Measurements from ENCODE around the gene IQSEC1.

- TF ChIP-seq, protein P1, sequence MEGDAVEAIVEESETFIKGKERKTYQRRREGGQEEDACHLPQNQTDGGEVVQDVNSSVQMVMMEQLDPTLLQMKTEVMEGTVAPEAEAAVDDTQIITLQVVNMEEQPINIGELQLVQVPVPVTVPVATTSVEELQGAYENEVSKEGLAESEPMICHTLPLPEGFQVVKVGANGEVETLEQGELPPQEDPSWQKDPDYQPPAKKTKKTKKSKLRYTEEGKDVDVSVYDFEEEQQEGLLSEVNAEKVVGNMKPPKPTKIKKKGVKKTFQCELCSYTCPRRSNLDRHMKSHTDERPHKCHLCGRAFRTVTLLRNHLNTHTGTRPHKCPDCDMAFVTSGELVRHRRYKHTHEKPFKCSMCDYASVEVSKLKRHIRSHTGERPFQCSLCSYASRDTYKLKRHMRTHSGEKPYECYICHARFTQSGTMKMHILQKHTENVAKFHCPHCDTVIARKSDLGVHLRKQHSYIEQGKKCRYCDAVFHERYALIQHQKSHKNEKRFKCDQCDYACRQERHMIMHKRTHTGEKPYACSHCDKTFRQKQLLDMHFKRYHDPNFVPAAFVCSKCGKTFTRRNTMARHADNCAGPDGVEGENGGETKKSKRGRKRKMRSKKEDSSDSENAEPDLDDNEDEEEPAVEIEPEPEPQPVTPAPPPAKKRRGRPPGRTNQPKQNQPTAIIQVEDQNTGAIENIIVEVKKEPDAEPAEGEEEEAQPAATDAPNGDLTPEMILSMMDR (IDR thresholded peaks at IDR 0.05): no peak
- no peak for TF ChIP-seq POLR2AphosphoS5 (IDR thresholded peaks at IDR 0.05)
These were observed 87.2 kb downstream of the IQSEC1 start for GRCh38 chr3:12986031-12986430.

Data from breast epithelium (tissue), 3 donors.